GM12878 (cell line): ENCODE measurements around the gene CCDC9. TPM values are rescaled to one million over a fixed set of nuclear protein-coding genes. Genes with fewer than 3 reads are reported as not detected.

Source experiments
- ATAC-seq: fragments of 200-7000 bp; cut with Tn5 transposase; 3 replicates; pipeline ENCODE4 v1.9.1; 2020; ENCODE audit warnings: mild to moderate bottlenecking, moderate library complexity
- BruUV-seq: library from RNA; stranded (reverse); fragments of 400-500 nt; replicated peaks from 2 replicates; lab custom pipeline; 2021; lab: Mats Ljungman, UMichigan
- CTCF ChIA-PET: fragments of 300-600 bp; sonication (Branson Sonifier 250); formaldehyde crosslinking; extraction: SDS; loops from one replicate; lab custom pipeline; 2021; ENCODE audit warnings: inconsistent platforms; lab: Yijun Ruan, JAX
- POLR2A ChIA-PET: fragments of 350-600 bp; formaldehyde crosslinking; extraction: SDS; loops from one replicate; lab custom pipeline; 2021; ENCODE audit warnings: inconsistent platforms; lab: Charles Lee
- RAD21 ChIA-PET: fragments of 300-600 bp; sonication (Branson Sonifier 250); formaldehyde crosslinking; loops from one replicate; lab custom pipeline; 2023; ENCODE audit warnings: antibody characterized with exemption; ENCODE audit not compliant: unreplicated experiment; lab: Charles Lee
- SMC1A ChIA-PET: fragments of 300-600 bp; sonication (Branson Sonifier 250); formaldehyde crosslinking; loops from one replicate; lab custom pipeline; 2023; ENCODE audit not compliant: unreplicated experiment, uncharacterized antibody; lab: Charles Lee
- DNase-seq: peaks from one replicate; pipeline ENCODE4 v3.0.0-alpha.2; 2011; ENCODE audit warnings: low read depth, low spot score
- FAIRE-seq: peaks from 3 replicates; lab custom pipeline; 2011; peaks lifted over from hg19 to GRCh38; lab: Jason Lieb, UNC
- H2AFZ ChIP-seq: 2 replicates; pipeline ENCODE4 v1.6.0; 2011; ENCODE audit warnings: low read depth, low read length, control low read depth; ENCODE audit not compliant: control insufficient read depth
- H3K27ac ChIP-seq: 2 replicates; pipeline ENCODE4 v1.5.1; 2011; ENCODE audit warnings: control low read depth; ENCODE audit not compliant: control insufficient read depth, insufficient read depth
- H3K27me3 ChIP-seq, 2 experiments: replicated peaks in 1 of 2; 2 replicates each; pipeline versions ENCODE4 v1.6.0 to v1.6.1; 2011; ENCODE audit warnings: low read length in 1 of 2; ENCODE audit not compliant: control insufficient read depth in 2 of 2, insufficient read depth in 2 of 2
- H3K36me3 ChIP-seq, 2 experiments: 2 replicates each; pipeline ENCODE4 v1.5.1; 2011; ENCODE audit warnings: low read length in 1 of 2; ENCODE audit not compliant: control insufficient read depth in 2 of 2, insufficient read depth in 2 of 2
- H3K4me1 ChIP-seq: 2 replicates; pipeline ENCODE4 v1.6.1; 2011; ENCODE audit warnings: mild to moderate bottlenecking, low read length, moderate library complexity, mixed read lengths; ENCODE audit not compliant: control insufficient read depth, insufficient read depth
- H3K4me2 ChIP-seq: 2 replicates; pipeline ENCODE4 v1.6.0; 2011; ENCODE audit warnings: control low read depth; ENCODE audit not compliant: control insufficient read depth, insufficient read depth
- H3K4me3 ChIP-seq: fragments of 200-600 bp; sonication (generic); 2 replicates; pipeline ENCODE4 v1.5.1; 2016
- H3K79me2 ChIP-seq: 2 replicates; pipeline ENCODE4 v1.6.0; 2011; ENCODE audit warnings: low read length; ENCODE audit not compliant: control insufficient read depth, insufficient read depth
- H3K9ac ChIP-seq: 2 replicates; pipeline ENCODE4 v1.8.0; 2011; ENCODE audit warnings: low read length, control low read depth, mixed read lengths; ENCODE audit not compliant: control insufficient read depth, insufficient read depth
- H3K9me3 ChIP-seq: replicated peaks from 3 replicates; pipeline ENCODE4 v1.5.1; 2011; ENCODE audit warnings: mild to moderate bottlenecking, low read length; ENCODE audit not compliant: control insufficient read depth, insufficient read depth
- H4K20me1 ChIP-seq: 2 replicates; pipeline ENCODE4 v1.6.0; 2011; ENCODE audit not compliant: control insufficient read depth, insufficient read depth
- CHD2 ChIP-seq: IDR thresholded peaks from 2 replicates; pipeline ENCODE4 v1.6.1; 2011; ENCODE audit warnings: low read depth, low read length, improper control_type of control experiment, borderline replicate concordance
- CHD4 ChIP-seq: fragments of 200-600 bp; sonication (generic); IDR thresholded peaks from 2 replicates; pipeline ENCODE4 v1.6.1; 2016; ENCODE audit warnings: mild to moderate bottlenecking
- E2F8 ChIP-seq: fragments of 450-650 bp; IDR thresholded peaks from 2 replicates; pipeline ENCODE4 v1.6.1; 2018; ENCODE audit warnings: mild to moderate bottlenecking, low read depth, moderate library complexity; ENCODE audit not compliant: partially characterized antibody
- HDGF ChIP-seq: fragments of 450-650 bp; IDR thresholded peaks from 2 replicates; pipeline ENCODE4 v1.6.1; 2016; ENCODE audit warnings: antibody characterized with exemption
- MAX ChIP-seq: IDR thresholded peaks from 2 replicates; pipeline ENCODE4 v1.6.1; 2012; ENCODE audit warnings: low read depth, low read length, improper control_type of control experiment
- MXI1 ChIP-seq: fragments of 150-350 bp; IDR thresholded peaks from 2 replicates; pipeline ENCODE4 v1.6.1; 2011; ENCODE audit warnings: low read depth, mild to moderate bottlenecking, inconsistent platforms, low read length, improper control_type of control experiment
- MYB ChIP-seq: fragments of 150-350 bp; IDR thresholded peaks from 2 replicates; pipeline ENCODE4 v1.6.1; 2014; ENCODE audit warnings: mild to moderate bottlenecking, low read depth, low read length, borderline replicate concordance
- NBN ChIP-seq: fragments of 450-650 bp; IDR thresholded peaks from 2 replicates; pipeline ENCODE4 v1.6.1; 2016
- PKNOX1 ChIP-seq: fragments of 450-650 bp; IDR thresholded peaks from 2 replicates; pipeline ENCODE4 v1.6.1; 2016; ENCODE audit warnings: mild to moderate bottlenecking
- POU2F2 ChIP-seq: IDR thresholded peaks from 3 replicates; pipeline ENCODE4 v1.6.1; 2011; ENCODE audit warnings: low read depth, mild to moderate bottlenecking, low read length, borderline replicate concordance
- RAD51 ChIP-seq: fragments of 450-650 bp; IDR thresholded peaks from 2 replicates; pipeline ENCODE4 v1.6.1; 2016; ENCODE audit warnings: moderate library complexity, mild to moderate bottlenecking, inconsistent platforms
- RELB ChIP-seq: fragments of 450-650 bp; IDR thresholded peaks from 2 replicates; pipeline ENCODE4 v1.6.1; 2017; ENCODE audit warnings: low read depth, mild to moderate bottlenecking, moderate library complexity
- SIN3A ChIP-seq: IDR thresholded peaks from 2 replicates; pipeline ENCODE4 v1.6.1; 2012; ENCODE audit warnings: low read depth, low read length, improper control_type of control experiment
- TCF7 ChIP-seq: IDR thresholded peaks from 2 replicates; pipeline ENCODE4 v1.6.1; 2014; ENCODE audit warnings: antibody characterized with exemption, borderline replicate concordance
- USF1 ChIP-seq: IDR thresholded peaks from 2 replicates; pipeline ENCODE4 v1.6.1; 2011; ENCODE audit warnings: borderline replicate concordance, low read depth, mild to moderate bottlenecking, moderate library complexity, mixed read lengths, low read length; ENCODE audit not compliant: insufficient read depth; ENCODE audit errors: extremely low read length
- ZNF24 ChIP-seq: fragments of 450-650 bp; IDR thresholded peaks from 2 replicates; pipeline ENCODE4 v1.6.1; 2017; ENCODE audit warnings: antibody characterized with exemption, mild to moderate bottlenecking
- WGBS: methylation state at CpG from one replicate; pipeline ENCODE4 v1.1.6; 2016; ENCODE audit warnings: low lambda C conversion rate; ENCODE audit not compliant: insufficient replicate concordance, insufficient coverage; ENCODE audit errors: missing lambda C conversion rate; 5-methylcytosine and 5-hydroxymethylcytosine counted together
- in situ Hi-C: fragments of 300-500 bp; cut with MboI; formaldehyde crosslinking; loops from 9 replicates; pipeline ENCODE4 v1.14.3; 2018; ENCODE audit warnings: mixed read lengths
- intact Hi-C: fragments of 100-400 bp; cut with micrococcal nuclease; formaldehyde crosslinking; loops from one replicate; pipeline ENCODE4 v1.14.2; 2022; ENCODE audit not compliant: unreplicated experiment
- polyA plus RNA-seq, 11 experiments: library from polyadenylated mRNA; depleted of rRNA in 4 of 11; unstranded in 6 of 11; stranded (reverse) in 5 of 11; fragments of >200 nt; fragmentation: Nextera tagmentation in 4 of 11; fragmentation: Illumina TruSeq in 1 of 11; extraction: Ambion mirVana in 4 of 11; extraction: Trizol in 1 of 11; gene quantifications; 1 replicate in 1 of 11; 2 replicates in 10 of 11; pipeline versions ENCODE4 v1.2.1 to v1.2.3, GENCODE V29; 2011 to 2016; ENCODE audit warnings: inconsistent platforms in 2 of 11, missing spikeins in 2 of 11, low read depth in 1 of 11
- total RNA-seq, 4 experiments: library from RNA; depleted of rRNA in 3 of 4; stranded (reverse); fragments of >200 nt in 3 of 4; fragmentation: Illumina TruSeq in 1 of 4; extraction: Trizol in 1 of 4; gene quantifications; 2 replicates each; pipeline versions ENCODE4 v1.2.1 to v1.2.3, GENCODE V29; 2013 to 2021

CCDC9 gene
- total and polyA plus RNA-seq, 10 of the 15 experiments (the other 5 are each of a cell fraction or from before 2014, with no cell fraction given), result 0.18 to 17.5 (median 7.1) TPM; not detected in 1

- DNase-seq (no peak), ATAC-seq (no peak), FAIRE-seq (no peak)
- Histone ChIP-seq H3K27ac (no peak overlapping the region; the same call in 1 of the 2 replicates), H3K4me3 (peak overlapping the region; percentile 91), H2AFZ (no peak overlapping the region), H3K36me3 (peaks cover 0 to 3% of the 10 kb centered on the region in 2 experiments; a peak in 2 of 4 replicates), H3K79me2 (peaks cover 28% of the 10 kb centered on the region), H4K20me1 (no peaks in the 10 kb centered on the region), H3K4me2 (peak overlapping the region; percentile 57), H3K9me3 (no peaks in the 10 kb centered on the region), H3K9ac (peak overlapping the region; percentile 68), H3K27me3 (no peaks in the 10 kb centered on the region), H3K4me1 (peaks cover 50% of the 10 kb centered on the region)
- POLR2A ChIA-PET, result interaction anchor here (0.6 to 1.1 kb wide), 2 partner anchors 15 to 41 kb away, joined by 4 to 5 read pairs; no protein-coding TSS in a partner anchor
- RAD21 ChIA-PET, result interaction anchor here (1.1 to 2.2 kb wide), 3 partner anchors 15 to 27 kb away, joined by 3 to 8 read pairs (median 3); partner anchors contain the start of gene CCDC9
- SMC1A ChIA-PET, result interaction anchor here (1.0 to 1.8 kb wide), 2 partner anchors 15 to 18 kb away, joined by 3 to 4 read pairs; no protein-coding TSS in a partner anchor
- WGBS, result 13% methylated on average over 10 of the region's 10 CpGs
- intact Hi-C loops, result loop anchor here (1.0 kb wide), 1 partner anchor 15 kb away; no protein-coding TSS in a partner anchor
- CTCF ChIA-PET, result interaction anchor here (1.0 to 6.1 kb wide), 4 partner anchors 15 to 18 kb away, joined by 3 to 55 read pairs (median 4); no protein-coding TSS in a partner anchor
- no TSS peak for BruUV-seq
- in situ Hi-C loops, result no loop called here
- TF ChIP-seq MAX, result peak; percentile 55; the same call in 1 of the 2 replicates
- peak; percentile 92 for TF ChIP-seq HDGF
- no peak for TF ChIP-seq TCF7
- TF ChIP-seq E2F8, result no peak
- no peak for TF ChIP-seq CHD4
- peak; percentile 68; the same call in 1 of the 2 replicates for TF ChIP-seq MXI1
- TF ChIP-seq PKNOX1, result peak; percentile 64
- TF ChIP-seq POU2F2, result 0 out of 3 replicates have a peak, but pooled peaks have one; percentile 9
- 0 out of 2 replicates have a peak, but pooled peaks have one; percentile 5 for TF ChIP-seq MYB
- TF ChIP-seq RAD51, result peak; percentile 96
- TF ChIP-seq NBN, result peak; percentile 84; the same call in 1 of the 2 replicates
- peak; percentile 18; the same call in 1 of the 2 replicates for TF ChIP-seq CHD2
- peak; percentile 46 for TF ChIP-seq USF1
- TF ChIP-seq SIN3A, result peak; percentile 74
- TF ChIP-seq RELB, result peak; percentile 69; the same call in 1 of the 2 replicates
- TF ChIP-seq ZNF24, result no peak
These were observed 27.2 kb upstream of the CCDC9 start for GRCh38 chr19:47228937-47229675.
